ENCODE data around the gene SORCS3.

The SORCS3 gene

DNA sequence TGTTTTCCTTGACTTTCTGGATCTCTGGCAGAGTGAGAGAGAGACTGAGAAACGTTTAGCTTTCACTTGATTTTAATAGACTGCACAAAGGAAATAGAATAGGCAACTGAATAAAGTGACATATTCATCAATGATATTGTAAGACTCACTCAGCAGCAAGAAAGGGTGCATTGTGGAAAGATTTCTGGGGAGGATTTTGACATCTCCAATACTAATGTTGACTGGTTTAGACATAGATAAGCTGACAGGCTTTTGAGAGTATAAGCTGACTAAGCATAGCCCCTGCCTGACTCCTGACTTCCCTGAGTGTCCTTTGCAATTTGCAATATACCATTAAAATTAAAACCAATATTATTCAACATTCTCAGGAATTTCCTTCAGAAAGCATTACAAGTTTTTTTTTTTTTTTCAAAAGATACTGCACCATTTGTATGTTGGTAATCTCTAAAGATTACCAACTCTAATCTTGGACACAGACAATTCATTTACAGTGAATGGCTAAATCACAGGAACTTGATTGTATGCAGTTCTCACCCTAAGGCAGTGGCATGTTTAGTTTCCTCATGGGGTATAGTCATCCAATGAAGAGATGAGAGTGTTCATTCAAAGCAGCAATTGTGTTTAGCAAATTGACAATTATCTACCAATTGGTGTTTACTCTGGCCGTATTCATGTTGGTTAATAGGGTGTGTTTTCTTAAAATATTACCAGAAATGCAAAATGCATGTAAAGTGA lies 325.6 kb downstream of the SORCS3 start:
- no peak for TF ChIP-seq ZFX (IDR thresholded peaks at IDR 0.05; ENCODE audit: borderline replicate concordance)
- TF ChIP-seq, protein P1, sequence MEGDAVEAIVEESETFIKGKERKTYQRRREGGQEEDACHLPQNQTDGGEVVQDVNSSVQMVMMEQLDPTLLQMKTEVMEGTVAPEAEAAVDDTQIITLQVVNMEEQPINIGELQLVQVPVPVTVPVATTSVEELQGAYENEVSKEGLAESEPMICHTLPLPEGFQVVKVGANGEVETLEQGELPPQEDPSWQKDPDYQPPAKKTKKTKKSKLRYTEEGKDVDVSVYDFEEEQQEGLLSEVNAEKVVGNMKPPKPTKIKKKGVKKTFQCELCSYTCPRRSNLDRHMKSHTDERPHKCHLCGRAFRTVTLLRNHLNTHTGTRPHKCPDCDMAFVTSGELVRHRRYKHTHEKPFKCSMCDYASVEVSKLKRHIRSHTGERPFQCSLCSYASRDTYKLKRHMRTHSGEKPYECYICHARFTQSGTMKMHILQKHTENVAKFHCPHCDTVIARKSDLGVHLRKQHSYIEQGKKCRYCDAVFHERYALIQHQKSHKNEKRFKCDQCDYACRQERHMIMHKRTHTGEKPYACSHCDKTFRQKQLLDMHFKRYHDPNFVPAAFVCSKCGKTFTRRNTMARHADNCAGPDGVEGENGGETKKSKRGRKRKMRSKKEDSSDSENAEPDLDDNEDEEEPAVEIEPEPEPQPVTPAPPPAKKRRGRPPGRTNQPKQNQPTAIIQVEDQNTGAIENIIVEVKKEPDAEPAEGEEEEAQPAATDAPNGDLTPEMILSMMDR (IDR thresholded peaks at IDR 0.05): no peak
- no peak overlapping the region for H3K27ac ChIP-seq

DNA sequence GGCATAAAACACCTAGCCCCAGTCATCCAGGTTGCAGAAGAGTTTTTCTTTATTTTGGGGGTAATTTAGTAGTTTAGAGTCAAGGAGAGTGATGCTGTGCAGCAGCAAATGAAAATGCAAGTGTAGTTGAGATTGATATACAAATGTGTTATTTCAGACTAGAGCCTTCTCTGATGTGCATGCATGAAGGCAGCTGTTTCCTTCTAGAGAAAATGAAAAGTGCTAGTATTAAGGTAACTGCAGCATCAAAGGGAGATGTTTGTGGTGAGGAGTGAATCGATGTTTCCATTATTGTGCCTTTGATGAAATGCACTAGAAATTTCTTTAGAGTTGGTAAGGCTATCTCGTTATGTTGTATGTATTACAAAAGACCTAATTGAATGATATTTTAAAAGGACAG lies 339.3 kb downstream of the SORCS3 start:
- TF ChIP-seq, protein P1 (IDR thresholded peaks at IDR 0.05): no peak
- no peak for TF ChIP-seq ZFX (IDR thresholded peaks at IDR 0.05; ENCODE audit: borderline replicate concordance)
- H3K27ac ChIP-seq: no peak overlapping the region

DNA sequence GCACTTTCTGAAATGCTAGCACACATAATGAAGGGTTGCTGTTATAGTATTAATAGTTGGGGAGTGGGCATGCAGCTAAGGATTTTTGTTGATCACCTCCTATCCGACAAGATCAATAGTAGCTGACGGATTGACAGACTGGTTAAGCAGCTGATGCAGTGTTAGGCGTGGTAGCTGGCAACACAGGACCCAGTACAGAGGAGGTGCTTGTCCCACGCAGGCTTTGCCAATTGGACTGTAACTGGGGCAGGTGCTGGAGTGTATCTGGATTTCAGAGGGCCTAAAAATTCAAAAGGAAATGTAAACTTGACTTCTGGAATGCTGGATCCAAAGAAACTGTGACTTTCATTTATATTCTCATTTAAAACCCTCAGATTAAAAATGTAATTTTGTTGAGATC lies 340.9 kb downstream of the SORCS3 start:
- TF ChIP-seq, protein P1 (IDR thresholded peaks at IDR 0.05): no peak
- TF ChIP-seq ZFX (IDR thresholded peaks at IDR 0.05; ENCODE audit: borderline replicate concordance): no peak
- H3K27ac ChIP-seq: no peak overlapping the region

DNA sequence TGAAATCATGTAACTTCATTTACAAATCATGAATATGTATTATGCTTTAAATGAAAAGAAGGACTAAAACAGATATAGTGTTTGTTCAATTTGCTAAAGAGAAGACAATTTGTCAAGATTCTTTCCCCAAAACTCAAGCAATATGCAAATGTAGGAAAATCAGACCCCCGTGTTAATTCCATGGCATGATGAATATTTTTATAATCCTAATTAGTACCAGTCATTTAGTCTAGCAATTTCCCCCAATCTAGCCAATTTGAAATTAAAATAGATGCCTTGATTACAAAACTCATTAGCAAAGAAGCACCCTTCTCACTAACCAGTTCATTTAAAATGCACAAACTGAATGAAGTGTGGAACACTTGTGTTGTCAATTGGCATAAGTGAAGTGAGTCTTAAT lies 347.6 kb downstream of the SORCS3 start:
- H3K27ac ChIP-seq: no peak overlapping the region
- TF ChIP-seq, protein P1 (IDR thresholded peaks at IDR 0.05): no peak
- no peak for TF ChIP-seq ZFX (IDR thresholded peaks at IDR 0.05; ENCODE audit: borderline replicate concordance)

DNA sequence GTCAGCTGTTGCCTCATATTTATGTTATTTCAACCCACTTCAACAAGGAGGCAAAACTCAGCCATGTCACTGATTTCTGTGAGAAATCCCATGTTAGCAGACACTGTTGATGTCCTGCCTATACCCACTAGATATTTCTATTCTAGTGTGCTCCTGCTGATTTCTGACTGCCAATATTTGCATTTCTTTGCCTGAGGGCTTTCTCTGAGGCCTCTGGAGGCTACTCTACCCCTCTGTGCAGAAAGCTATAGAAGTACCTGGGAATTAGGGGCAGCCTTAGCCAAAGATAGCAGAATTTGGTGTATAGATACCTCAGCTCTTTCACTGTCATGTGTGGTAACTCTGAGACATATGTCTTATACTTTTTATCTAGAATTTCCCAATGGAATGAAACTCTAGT lies 348.8 kb downstream of the SORCS3 start:
- TF ChIP-seq ZFX (IDR thresholded peaks at IDR 0.05; ENCODE audit: borderline replicate concordance): no peak
- TF ChIP-seq, protein P1 (IDR thresholded peaks at IDR 0.05): no peak

DNA sequence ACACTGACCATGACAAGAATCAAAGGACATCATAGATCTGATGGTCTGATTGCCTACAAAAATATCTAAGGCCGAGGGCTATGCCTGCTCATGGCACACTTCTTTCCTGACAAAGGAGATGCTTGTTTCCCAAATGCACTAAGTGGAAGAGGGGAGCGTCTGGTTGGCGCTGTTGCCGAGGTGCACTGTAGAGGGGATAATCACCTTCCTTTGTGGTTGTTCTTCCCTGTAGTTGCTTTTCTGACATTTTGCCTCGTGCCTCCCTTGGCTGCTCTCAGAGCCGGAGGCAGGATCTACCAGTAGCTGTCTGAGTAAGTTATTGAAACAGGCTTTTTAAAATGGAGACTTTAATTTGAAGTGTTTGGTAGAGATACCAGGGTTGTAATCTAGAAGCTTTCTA lies 352.0 kb downstream of the SORCS3 start:
- H3K27ac ChIP-seq: no peak overlapping the region
- no peak for TF ChIP-seq ZFX (IDR thresholded peaks at IDR 0.05; ENCODE audit: borderline replicate concordance)
- TF ChIP-seq, protein P1 (IDR thresholded peaks at IDR 0.05): no peak

More for the DNA sequence above, 348.8 kb downstream of the SORCS3 start:
- no peak overlapping the region for H3K27ac ChIP-seq

DNA sequence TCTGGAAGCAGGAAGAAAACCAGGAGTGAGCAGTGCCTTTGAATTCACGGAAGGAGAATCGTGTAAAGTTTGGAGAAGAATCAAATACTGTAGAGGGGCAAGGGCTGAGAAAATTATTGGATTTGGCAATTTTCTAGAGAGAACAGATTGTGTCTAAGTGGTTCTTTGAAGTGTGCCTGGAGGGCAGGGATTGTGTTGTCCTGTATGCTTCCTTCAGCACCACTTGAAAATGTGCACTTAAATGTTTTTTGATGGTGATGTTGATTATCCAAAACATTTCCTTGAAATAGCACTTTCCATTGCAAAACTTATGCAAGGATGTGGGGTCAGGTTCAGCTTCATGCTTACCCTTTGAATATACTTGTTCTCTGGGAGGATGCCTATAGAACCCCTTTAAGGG lies 360.2 kb downstream of the SORCS3 start:
- TF ChIP-seq, protein P1 (IDR thresholded peaks at IDR 0.05): no peak
- no peak for TF ChIP-seq ZFX (IDR thresholded peaks at IDR 0.05; ENCODE audit: borderline replicate concordance)
- no peak overlapping the region for H3K27ac ChIP-seq
